H54 (cell line): ENCODE results near the gene CYP2U1.
"Not testable (repeated sequence)": the region's sequence is repeated elsewhere in the genome, so short reads cannot be mapped to it uniquely, and the experiment has no call there.

Source experiments
- DNase-seq: peaks from one replicate; pipeline ENCODE4 v3.0.0; 2011; ENCODE audit warnings: low spot score, mixed read lengths; ENCODE audit not compliant: insufficient read length
- FAIRE-seq: peaks from 3 replicates; lab custom pipeline; 2011; peaks lifted over from hg19 to GRCh38; lab: Jason Lieb, UNC
- POLR2A ChIP-seq: IDR thresholded peaks from 2 replicates; pipeline ENCODE4 v1.6.1; 2011; ENCODE audit warnings: low read depth, mild to moderate bottlenecking, low read length

The CYP2U1 gene

GRCh38 chr4:107939307-107939706 is 8.0 kb downstream of the CYP2U1 start:
- DNase-seq = no peak
- TF ChIP-seq POLR2A = no peak
- no peak for FAIRE-seq

GRCh38 chr4:107945809-107946208 is 14.5 kb downstream of the CYP2U1 start:
- FAIRE-seq (no peak), DNase-seq (no peak)
- no peak for TF ChIP-seq POLR2A

- FAIRE-seq (no peak), DNase-seq (no peak)
- TF ChIP-seq POLR2A = no peak
Observed at GRCh38 chr4:107950746-107951540, 19.6 kb downstream of the CYP2U1 start.

- DNase-seq = no peak
- no peak for FAIRE-seq
- TF ChIP-seq POLR2A = no peak
Observed at GRCh38 chr4:107951551-107951950, 20.2 kb downstream of the CYP2U1 start.

- FAIRE-seq (no peak), DNase-seq (no peak)
- TF ChIP-seq POLR2A = no peak
Observed at GRCh38 chr4:107956011-107956410, 24.7 kb downstream of the CYP2U1 start.

- DNase-seq (no peak), FAIRE-seq (no peak)
- TF ChIP-seq POLR2A = no peak
Observed at GRCh38 chr4:107966903-107967302, 35.6 kb downstream of the CYP2U1 start.

- FAIRE-seq, DNase-seq: not testable (repeated sequence)
Observed at GRCh38 chr4:107967519-107967918, 36.2 kb downstream of the CYP2U1 start.

GRCh38 chr4:107967921-107968320 is 36.6 kb downstream of the CYP2U1 start:
- DNase-seq, FAIRE-seq: not testable (repeated sequence)

- FAIRE-seq (no peak), DNase-seq (no peak)
- TF ChIP-seq POLR2A = no peak
Observed at GRCh38 chr4:107970063-107970798, 38.9 kb downstream of the CYP2U1 start.

- no peak for TF ChIP-seq POLR2A
- no peak for FAIRE-seq
- no peak for DNase-seq
Observed at GRCh38 chr4:107972605-107973004, 41.3 kb downstream of the CYP2U1 start.

- DNase-seq (no peak), FAIRE-seq (no peak)
Observed at GRCh38 chr4:107974523-107974922, 43.2 kb downstream of the CYP2U1 start.

GRCh38 chr4:107977482-107977881 is 46.1 kb downstream of the CYP2U1 start:
- no peak for TF ChIP-seq POLR2A
- FAIRE-seq (no peak), DNase-seq (no peak)

More at GRCh38 chr4:107974523-107974922, 43.2 kb downstream of the CYP2U1 start:
- no peak for TF ChIP-seq POLR2A

- no peak for FAIRE-seq
- DNase-seq = no peak
- no peak for TF ChIP-seq POLR2A
Observed at GRCh38 chr4:107977966-107978705, 46.8 kb downstream of the CYP2U1 start.

- FAIRE-seq = no peak
- no peak for TF ChIP-seq POLR2A
- no peak for DNase-seq
Observed at GRCh38 chr4:107978716-107979451, 47.5 kb downstream of the CYP2U1 start.
